ENCODE results near the gene KCNK16. TPM values are rescaled to one million over a fixed set of nuclear protein-coding genes. Genes with fewer than 3 reads are reported as not detected.

Gene KCNK16
- total and polyA plus RNA-seq, 4 donors = not detected

GRCh38 chr6:39320363-39320984 lies 2.0 kb downstream of the KCNK16 start:
- intact Hi-C loops (cut with DNase I) = no loop called here

GRCh38 chr6:39319621-39320362 lies 2.7 kb downstream of the KCNK16 start:
- Histone ChIP-seq H3K9me3 (ENCODE audit: control insufficient read depth, low read length) (no peaks in the 10 kb centered on the region), H3K4me1 (ENCODE audit: control insufficient read depth in 1 of 2, insufficient read depth in 2 of 2, low read length in 2 of 2) (no peaks in the 10 kb centered on the region), H3K27ac (ENCODE audit: low read depth in 1 of 2, low read length in 2 of 2) (peak overlapping the region in 1 of 2 donors; percentile 60), H3K36me3 (ENCODE audit: control insufficient read depth in 1 of 2, insufficient read depth in 2 of 2, low read length in 1 of 2) (no peaks in the 10 kb centered on the region), H3K27me3 (ENCODE audit: control insufficient read depth in 1 of 2, insufficient read depth in 2 of 2, low read length in 1 of 2) (no peaks in the 10 kb centered on the region), H3K4me3 (ENCODE audit: low read length in 2 of 2) (no peak overlapping the region)
- DNase-seq = no peak
- intact Hi-C loops (cut with DNase I) = no loop called here
- peak; percentile 39 for ATAC-seq (ENCODE audit: low FRiP score)
- 4 to 7% methylated on average over 13 of the region's 13 CpGs for WGBS, 2 donors

More at GRCh38 chr6:39320363-39320984, 2.0 kb downstream of the KCNK16 start:
- DNase-seq (no peak), ATAC-seq (ENCODE audit: low FRiP score) (peak; percentile 24)
- Histone ChIP-seq H3K4me3 (ENCODE audit: low read length in 2 of 2) (no peak overlapping the region), H3K27ac (ENCODE audit: low read depth in 1 of 2, low read length in 2 of 2) (peak overlapping the region; percentile 9 to 34), H3K4me1 (ENCODE audit: control insufficient read depth in 1 of 2, insufficient read depth in 2 of 2, low read length in 2 of 2) (no peaks in the 10 kb centered on the region), H3K36me3 (ENCODE audit: control insufficient read depth in 1 of 2, insufficient read depth in 2 of 2, low read length in 1 of 2) (no peaks in the 10 kb centered on the region), H3K9me3 (ENCODE audit: control insufficient read depth, low read length) (no peaks in the 10 kb centered on the region), H3K27me3 (ENCODE audit: control insufficient read depth in 1 of 2, insufficient read depth in 2 of 2, low read length in 1 of 2) (no peaks in the 10 kb centered on the region)
- WGBS, 2 donors = 6 to 13% methylated on average over 10 of the region's 10 CpGs

- H3K4me3 ChIP-seq (ENCODE audit: low read length in 2 of 2) = no peak overlapping the region
- no peaks in the 10 kb centered on the region for H3K27me3 ChIP-seq (ENCODE audit: control insufficient read depth in 1 of 2, insufficient read depth in 2 of 2, low read length in 1 of 2)
- DNase-seq = no peak
- H3K9me3 ChIP-seq (ENCODE audit: control insufficient read depth, low read length) = no peaks in the 10 kb centered on the region
- no peak overlapping the region for H3K27ac ChIP-seq (ENCODE audit: low read depth in 1 of 2, low read length in 2 of 2)
- no peaks in the 10 kb centered on the region for H3K36me3 ChIP-seq (ENCODE audit: control insufficient read depth in 1 of 2, insufficient read depth in 2 of 2, low read length in 1 of 2)
- 91 to 96% methylated on average over 3 of the region's 3 CpGs for WGBS, 2 donors
- ATAC-seq (ENCODE audit: low FRiP score) = no peak
- H3K4me1 ChIP-seq (ENCODE audit: control insufficient read depth in 1 of 2, insufficient read depth in 2 of 2, low read length in 2 of 2) = no peaks in the 10 kb centered on the region
- intact Hi-C loops (cut with DNase I) = no loop called here
Measured at GRCh38 chr6:39317256-39317655, 5.2 kb downstream of the KCNK16 start.

- Histone ChIP-seq H3K9me3 (ENCODE audit: control insufficient read depth, low read length) (no peaks in the 10 kb centered on the region), H3K27me3 (ENCODE audit: control insufficient read depth in 1 of 2, insufficient read depth in 2 of 2, low read length in 1 of 2) (no peaks in the 10 kb centered on the region), H3K27ac (ENCODE audit: low read depth in 1 of 2, low read length in 2 of 2) (peak within 1 kb of the TSS in 1 of 2 donors; percentile 39), H3K4me1 (ENCODE audit: control insufficient read depth in 1 of 2, insufficient read depth in 2 of 2, low read length in 2 of 2) (no peaks in the 10 kb centered on the region), H3K36me3 (ENCODE audit: control insufficient read depth in 1 of 2, insufficient read depth in 2 of 2, low read length in 1 of 2) (no peaks in the 10 kb centered on the region), H3K4me3 (ENCODE audit: low read length in 2 of 2) (peak within 1 kb of the TSS; percentile 14 to 15)
- 13 to 14% methylated on average over 27 to 28 of the region's 28 CpGs for WGBS, 2 donors
- no peak for ATAC-seq (ENCODE audit: low FRiP score)
- intact Hi-C loops (cut with DNase I) = no loop called here
- DNase-seq = no peak
Measured at GRCh38 chr6:39314273-39314795, 8.2 kb downstream of the KCNK16 start, which contains the start of gene KCNK17. TSS of gene KCNK17 (minus strand) at chr6:39314419. CDS start at chr6:39314320, 99 bp downstream.

- DNase-seq (no peak), ATAC-seq (ENCODE audit: low FRiP score) (peak; percentile 2)
- WGBS, 2 donors = 1 to 3% methylated on average over 80 of the region's 80 CpGs
- intact Hi-C loops (cut with DNase I) = no loop called here
- Histone ChIP-seq H3K9me3 (ENCODE audit: control insufficient read depth, low read length) (no peaks in the 10 kb centered on the region), H3K27ac (ENCODE audit: low read depth in 1 of 2, low read length in 2 of 2) (peak overlapping the region in 1 of 2 donors; percentile 39), H3K27me3 (ENCODE audit: control insufficient read depth in 1 of 2, insufficient read depth in 2 of 2, low read length in 1 of 2) (no peaks in the 10 kb centered on the region), H3K36me3 (ENCODE audit: control insufficient read depth in 1 of 2, insufficient read depth in 2 of 2, low read length in 1 of 2) (no peaks in the 10 kb centered on the region), H3K4me1 (ENCODE audit: control insufficient read depth in 1 of 2, insufficient read depth in 2 of 2, low read length in 2 of 2) (no peaks in the 10 kb centered on the region), H3K4me3 (ENCODE audit: low read length in 2 of 2) (peak overlapping the region; percentile 14 to 15)
Measured at GRCh38 chr6:39313526-39314272, 8.8 kb downstream of the KCNK16 start.

GRCh38 chr6:39312912-39313525 lies 9.5 kb downstream of the KCNK16 start:
- intact Hi-C loops (cut with DNase I) = no loop called here
- ATAC-seq (ENCODE audit: low FRiP score) (peak; percentile 7), DNase-seq (peak; percentile 74 to 81)
- Histone ChIP-seq H3K4me1 (ENCODE audit: control insufficient read depth in 1 of 2, insufficient read depth in 2 of 2, low read length in 2 of 2) (no peaks in the 10 kb centered on the region), H3K4me3 (ENCODE audit: low read length in 2 of 2) (peak overlapping the region; percentile 14 to 15), H3K27me3 (ENCODE audit: control insufficient read depth in 1 of 2, insufficient read depth in 2 of 2, low read length in 1 of 2) (no peaks in the 10 kb centered on the region), H3K9me3 (ENCODE audit: control insufficient read depth, low read length) (no peaks in the 10 kb centered on the region), H3K36me3 (ENCODE audit: control insufficient read depth in 1 of 2, insufficient read depth in 2 of 2, low read length in 1 of 2) (no peaks in the 10 kb centered on the region), H3K27ac (ENCODE audit: low read depth in 1 of 2, low read length in 2 of 2) (peak overlapping the region in 1 of 2 donors; percentile 39)
- 1 to 3% methylated on average over 45 of the region's 45 CpGs for WGBS, 2 donors

GRCh38 chr6:39310542-39310941 lies 12.0 kb downstream of the KCNK16 start:
- no peaks in the 10 kb centered on the region for H3K9me3 ChIP-seq (ENCODE audit: control insufficient read depth, low read length)
- no peaks in the 10 kb centered on the region for H3K4me1 ChIP-seq (ENCODE audit: control insufficient read depth in 1 of 2, insufficient read depth in 2 of 2, low read length in 2 of 2)
- WGBS, 2 donors = 27 to 43% methylated on average over 4 of the region's 4 CpGs
- H3K36me3 ChIP-seq (ENCODE audit: control insufficient read depth in 1 of 2, insufficient read depth in 2 of 2, low read length in 1 of 2) = no peaks in the 10 kb centered on the region
- no peaks in the 10 kb centered on the region for H3K27me3 ChIP-seq (ENCODE audit: control insufficient read depth in 1 of 2, insufficient read depth in 2 of 2, low read length in 1 of 2)
- DNase-seq (no peak), ATAC-seq (ENCODE audit: low FRiP score) (no peak)
- H3K4me3 ChIP-seq (ENCODE audit: low read length in 2 of 2) = no peak overlapping the region
- intact Hi-C loops (cut with DNase I) = loop anchor here in 1 of 2 donors (2.0 kb wide), 1 partner anchor 222 kb away; no protein-coding TSS in a partner anchor
- H3K27ac ChIP-seq (ENCODE audit: low read depth in 1 of 2, low read length in 2 of 2) = no peak overlapping the region

GRCh38 chr6:39309942-39310531 lies 12.5 kb downstream of the KCNK16 start:
- Histone ChIP-seq H3K4me3 (ENCODE audit: low read length in 2 of 2) (no peak overlapping the region), H3K27me3 (ENCODE audit: control insufficient read depth in 1 of 2, insufficient read depth in 2 of 2, low read length in 1 of 2) (no peaks in the 10 kb centered on the region), H3K36me3 (ENCODE audit: control insufficient read depth in 1 of 2, insufficient read depth in 2 of 2, low read length in 1 of 2) (no peaks in the 10 kb centered on the region), H3K9me3 (ENCODE audit: control insufficient read depth, low read length) (no peaks in the 10 kb centered on the region), H3K4me1 (ENCODE audit: control insufficient read depth in 1 of 2, insufficient read depth in 2 of 2, low read length in 2 of 2) (no peaks in the 10 kb centered on the region), H3K27ac (ENCODE audit: low read depth in 1 of 2, low read length in 2 of 2) (no peak overlapping the region)
- ATAC-seq (ENCODE audit: low FRiP score) (peak; percentile 78), DNase-seq (peak; percentile 78 to 89)
- 52 to 58% methylated on average over 7 of the region's 7 CpGs for WGBS, 2 donors
- intact Hi-C loops (cut with DNase I) = loop anchor here (2.0 to 10.0 kb wide), 3 partner anchors 221 to 435 kb away; no protein-coding TSS in a partner anchor

Data from aorta (tissue), 5 donors.